Left ventricle myocardium superior (tissue), 1 donor: ENCODE data around the gene IRX6. TPM values are rescaled to one million over a fixed set of nuclear protein-coding genes. Genes with fewer than 3 reads are reported as not detected.

Experiments used
- ATAC-seq: fragments of 200-7000 bp; cut with Tn5 transposase; one replicate; pipeline ENCODE4 v1.9.1; 2020; ENCODE audit warnings: mild to moderate bottlenecking, moderate library complexity
- DNase-seq: peaks from one replicate; pipeline ENCODE4 v3.0.0-alpha.2; 2020
- intact Hi-C: fragments of 100-400 bp; cut with micrococcal nuclease; formaldehyde crosslinking; loops from one replicate; pipeline ENCODE4 v1.11.0; 2022
- long read RNA-seq: library from polyadenylated mRNA; unstranded; transcript quantifications from one replicate; pipeline ENCODE4 v2.0.0, GENCODE V29; 2021
- total RNA-seq: library from RNA; stranded (reverse); fragmentation: NEBNext Ultra II Directional; extraction: Animal tissue kit (Norgen Biotek cat#: 25700); gene quantifications from one replicate; pipeline ENCODE4 v1.2.1, GENCODE V29; 2021
- donor health status: DM: no; HTN: yes; CAD: no; lungs with severe emphysema.

The IRX6 gene
- not detected for total RNA-seq
- long read RNA-seq: 0 reads

- intact Hi-C loops: no loop called here
- DNase-seq: peak; percentile 77
- ATAC-seq: peak; percentile 85
Observed at GRCh38 chr16:55323637-55324271, at the start of gene IRX6. Gene IRX6, plus strand, starts transcription at chr16:55324203. Its CDS starts 889 bp downstream, at chr16:55325092.

GRCh38 chr16:55274391-55274790 lies 49.6 kb upstream of the IRX6 start:
- intact Hi-C loops: no loop called here
- ATAC-seq: no peak

DNA sequence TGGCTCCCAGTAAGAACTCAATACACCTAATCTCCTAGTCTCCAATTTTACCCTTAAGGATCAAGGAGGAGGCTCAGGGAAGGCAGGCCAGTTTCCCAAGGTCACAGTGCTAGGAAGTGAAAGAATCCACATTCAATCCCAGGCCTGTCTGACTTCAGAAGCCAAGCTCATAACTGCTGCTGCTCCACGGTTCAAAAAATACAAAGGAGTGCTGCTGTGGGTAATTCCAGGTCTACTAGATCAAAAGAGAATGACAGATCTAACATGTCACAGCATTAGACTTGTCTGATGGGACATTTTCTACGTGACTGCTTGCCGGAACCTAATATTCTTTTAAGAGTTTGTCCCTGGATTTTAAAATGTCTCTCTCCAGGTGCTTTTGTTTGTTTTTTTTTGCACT lies 48.8 kb upstream of the IRX6 start:
- intact Hi-C loops: no loop called here
- DNase-seq: no peak

More at GRCh38 chr16:55274391-55274790, 49.6 kb upstream of the IRX6 start:
- DNase-seq: no peak

DNA sequence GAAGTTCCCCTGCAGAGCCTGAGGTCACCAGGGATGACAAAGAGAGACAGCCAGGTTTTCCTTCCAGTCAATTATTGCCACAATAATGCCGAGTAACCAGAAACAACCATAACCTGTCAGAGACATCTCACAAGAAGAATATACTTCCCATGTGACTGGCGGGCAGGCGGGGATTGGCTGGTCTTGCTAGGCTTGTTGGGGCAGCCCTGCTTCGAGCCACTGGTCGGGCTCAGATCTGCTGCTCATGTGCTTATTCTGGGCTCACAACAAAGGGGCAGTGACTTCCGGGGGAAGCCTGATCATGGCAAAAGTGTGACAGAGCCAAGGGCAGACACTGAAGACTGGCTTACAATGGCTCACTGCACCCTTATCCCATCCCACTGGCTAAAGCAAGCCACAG lies 48.1 kb upstream of the IRX6 start:
- no peak for ATAC-seq
- intact Hi-C loops: no loop called here
- DNase-seq: no peak

More for the DNA sequence above, 48.8 kb upstream of the IRX6 start:
- ATAC-seq: no peak

- intact Hi-C loops: no loop called here
- ATAC-seq: no peak
Observed at GRCh38 chr16:55277536-55277935, 46.5 kb upstream of the IRX6 start.

GRCh38 chr16:55279598-55279997 lies 44.4 kb upstream of the IRX6 start:
- intact Hi-C loops: no loop called here
- DNase-seq (no peak), ATAC-seq (no peak)

More at GRCh38 chr16:55277536-55277935, 46.5 kb upstream of the IRX6 start:
- DNase-seq: no peak

DNA sequence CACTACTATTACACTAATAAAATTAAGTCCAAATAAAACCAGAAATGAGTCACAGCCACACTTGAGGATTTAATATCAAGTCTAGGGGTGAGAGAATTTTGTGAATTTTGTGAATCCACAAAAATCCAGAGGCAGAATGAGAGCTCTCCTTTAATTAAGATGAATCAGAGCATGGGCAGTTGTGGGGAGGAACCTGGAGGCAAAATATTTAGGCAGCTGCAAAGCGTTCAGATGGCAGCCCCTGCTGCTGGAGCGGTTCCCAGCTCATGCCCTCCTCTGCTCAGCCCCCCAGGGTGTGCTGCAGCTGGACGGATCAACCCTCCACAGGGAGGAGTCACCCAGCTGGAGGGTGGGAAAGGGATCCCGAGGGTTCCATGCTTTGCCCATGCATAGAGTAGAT lies 43.4 kb upstream of the IRX6 start:
- ATAC-seq (no peak), DNase-seq (no peak)
- intact Hi-C loops: no loop called here

- no peak for DNase-seq
- intact Hi-C loops: no loop called here
- no peak for ATAC-seq
Observed at GRCh38 chr16:55282441-55282840, 41.6 kb upstream of the IRX6 start.

DNA sequence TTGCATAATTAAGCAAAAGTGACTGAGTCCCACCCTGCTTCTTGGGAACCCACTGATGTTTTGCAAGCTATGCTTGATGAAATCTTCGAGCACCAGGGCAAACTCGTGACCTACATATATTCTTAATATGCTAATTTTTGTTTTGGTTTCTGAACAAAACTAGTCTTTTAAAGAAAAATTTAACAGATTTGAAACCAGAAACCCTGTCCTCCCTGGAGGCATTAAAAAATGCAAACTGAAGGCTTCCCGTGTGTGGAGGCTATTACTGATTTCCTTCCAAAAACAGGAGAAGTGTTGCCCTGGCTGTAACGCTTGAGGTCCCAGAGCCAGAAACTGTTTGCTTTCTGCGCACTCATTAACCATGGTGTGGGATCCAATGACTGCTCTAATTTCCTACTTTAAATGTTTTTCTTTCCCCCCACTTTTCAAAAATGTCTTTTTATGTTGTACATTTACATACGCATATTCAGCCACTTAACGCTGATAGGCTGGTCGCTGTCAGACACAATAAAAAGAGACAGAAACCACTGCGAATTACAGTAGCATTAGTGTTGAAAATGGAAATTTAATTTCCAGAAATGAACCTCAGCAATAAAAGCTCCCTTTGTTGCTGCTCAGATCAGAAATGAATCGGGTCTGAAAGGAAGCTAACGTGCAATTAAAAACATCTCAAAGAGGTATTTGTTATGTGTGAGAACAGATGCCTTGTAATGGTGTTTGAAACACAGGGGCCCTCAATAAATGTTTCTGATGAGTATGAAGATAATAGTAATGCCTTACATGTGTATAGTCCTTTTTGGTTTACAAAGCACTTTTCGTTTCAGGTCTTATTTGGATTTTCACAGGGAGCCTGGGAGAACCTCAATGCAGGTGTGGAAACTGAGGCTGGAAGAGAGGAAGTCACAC lies 39.9 kb upstream of the IRX6 start:
- ATAC-seq (no peak), DNase-seq (no peak)
- intact Hi-C loops: no loop called here

GRCh38 chr16:55284718-55285099 lies 39.3 kb upstream of the IRX6 start:
- intact Hi-C loops: no loop called here
- DNase-seq (no peak), ATAC-seq (no peak)

DNA sequence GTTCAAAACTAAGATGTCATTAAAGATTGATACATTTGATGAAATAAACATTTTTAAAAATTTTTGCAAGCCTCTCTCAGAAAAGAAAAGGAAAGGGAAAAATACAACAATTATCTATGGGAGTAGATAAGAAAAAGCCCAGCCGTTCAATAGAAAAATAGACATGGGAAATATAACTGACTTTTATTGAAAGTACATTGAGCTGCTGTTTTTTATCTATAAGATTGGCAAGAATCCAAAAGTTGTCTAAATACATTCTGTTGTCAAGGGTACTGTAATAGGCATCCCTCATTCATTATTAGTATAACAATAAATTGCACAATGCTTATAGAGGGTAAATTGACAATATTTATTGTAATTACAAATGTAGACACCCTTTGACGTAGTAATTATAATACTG lies 38.4 kb upstream of the IRX6 start:
- intact Hi-C loops: no loop called here
- DNase-seq (no peak), ATAC-seq (no peak)

DNA sequence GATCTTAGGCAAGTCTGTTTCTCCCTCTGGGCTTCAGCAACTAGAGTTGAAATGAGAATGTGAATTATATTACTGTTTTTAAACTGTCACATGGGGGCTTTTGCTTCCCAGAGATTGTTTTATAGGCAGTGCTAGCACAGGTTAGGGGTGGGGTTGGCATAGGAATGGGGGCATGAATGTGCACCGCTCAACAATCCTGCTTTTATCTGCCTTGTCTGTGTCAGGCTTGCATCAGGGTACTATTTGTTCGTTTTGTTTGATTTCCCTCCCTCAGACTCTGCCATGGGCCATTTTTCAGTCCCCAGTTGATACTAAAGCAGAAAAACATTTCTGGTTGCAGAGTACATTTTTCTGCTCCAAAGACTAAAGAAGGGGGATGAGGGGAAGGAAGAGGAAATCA lies 34.6 kb upstream of the IRX6 start:
- DNase-seq (no peak), ATAC-seq (no peak)
- intact Hi-C loops: no loop called here

DNA sequence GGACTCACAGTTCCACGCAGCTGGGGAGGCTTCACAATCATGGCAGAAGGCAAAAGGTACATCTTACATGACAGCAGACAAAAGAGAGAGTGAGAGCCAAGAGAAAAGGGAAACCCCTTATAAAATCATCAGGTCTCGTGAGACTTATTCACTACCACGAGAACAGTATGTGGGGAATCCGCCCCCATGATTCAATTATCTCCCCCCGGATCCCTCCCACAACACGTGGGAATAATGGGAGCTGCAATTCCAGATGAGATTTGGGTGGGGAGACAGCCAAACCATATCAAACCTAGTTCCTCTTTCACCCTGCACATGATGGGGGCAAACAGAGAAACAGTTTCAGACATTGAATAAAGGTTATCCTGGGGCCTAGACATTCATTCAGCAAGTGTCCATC lies 32.2 kb upstream of the IRX6 start:
- no peak for DNase-seq
- intact Hi-C loops: no loop called here

GRCh38 chr16:55292491-55292890 lies 31.5 kb upstream of the IRX6 start:
- intact Hi-C loops: no loop called here
- DNase-seq: no peak
- no peak for ATAC-seq

More for the DNA sequence above, 32.2 kb upstream of the IRX6 start:
- no peak for ATAC-seq

GRCh38 chr16:55294129-55294528 lies 29.9 kb upstream of the IRX6 start:
- DNase-seq (no peak), ATAC-seq (no peak)
- intact Hi-C loops: no loop called here

DNA sequence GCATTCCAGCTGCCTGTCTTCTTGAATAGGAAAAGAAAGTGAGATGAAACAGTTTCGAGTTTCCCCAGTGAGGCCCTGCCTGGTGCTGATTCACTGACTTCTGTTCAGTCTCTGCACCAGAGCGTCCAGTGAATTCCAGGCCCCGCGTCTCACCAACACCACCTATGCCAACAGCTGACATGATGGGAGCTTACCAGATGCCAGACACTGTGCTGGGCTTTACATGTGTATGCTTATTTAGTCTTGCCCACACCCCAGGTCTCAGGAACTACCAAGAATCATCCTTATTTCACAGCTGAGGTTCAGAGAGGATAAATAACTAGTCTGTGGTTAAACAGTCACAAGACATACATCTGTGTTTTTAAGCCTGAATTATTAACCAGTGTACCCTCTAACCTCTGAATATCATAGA lies 29.1 kb upstream of the IRX6 start:
- peak; percentile 92 for ATAC-seq
- intact Hi-C loops: no loop called here
- DNase-seq: peak; percentile 37

GRCh38 chr16:55297062-55297909 lies 26.7 kb upstream of the IRX6 start:
- intact Hi-C loops: no loop called here
- no peak for DNase-seq
- no peak for ATAC-seq

DNA sequence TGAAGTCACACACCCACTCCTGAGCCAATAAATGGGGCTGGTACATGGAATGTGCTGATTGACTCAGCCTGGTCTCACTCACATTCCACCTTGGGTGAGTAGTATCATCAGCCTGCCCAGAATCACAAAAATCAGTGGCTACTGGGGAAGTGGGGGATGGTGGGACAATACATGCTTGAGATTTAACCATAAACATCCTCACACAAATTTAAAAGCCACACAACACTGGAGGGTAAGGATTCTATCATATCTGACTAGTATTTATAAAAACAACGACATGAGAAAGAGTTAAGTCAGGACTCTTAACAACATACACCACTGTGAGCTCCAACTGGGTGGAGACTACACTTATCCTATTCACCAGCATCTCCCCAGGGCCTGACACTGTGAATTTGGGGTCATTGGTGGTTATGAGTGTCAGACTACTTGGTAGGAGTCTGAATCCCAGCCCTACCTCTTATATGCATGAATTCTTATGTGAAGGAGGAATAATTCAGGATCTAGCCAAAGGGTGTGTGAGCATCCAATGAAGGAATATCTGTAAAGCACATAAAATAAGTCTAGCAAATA lies 26.0 kb upstream of the IRX6 start:
- DNase-seq (no peak), ATAC-seq (no peak)
- intact Hi-C loops: no loop called here

DNA sequence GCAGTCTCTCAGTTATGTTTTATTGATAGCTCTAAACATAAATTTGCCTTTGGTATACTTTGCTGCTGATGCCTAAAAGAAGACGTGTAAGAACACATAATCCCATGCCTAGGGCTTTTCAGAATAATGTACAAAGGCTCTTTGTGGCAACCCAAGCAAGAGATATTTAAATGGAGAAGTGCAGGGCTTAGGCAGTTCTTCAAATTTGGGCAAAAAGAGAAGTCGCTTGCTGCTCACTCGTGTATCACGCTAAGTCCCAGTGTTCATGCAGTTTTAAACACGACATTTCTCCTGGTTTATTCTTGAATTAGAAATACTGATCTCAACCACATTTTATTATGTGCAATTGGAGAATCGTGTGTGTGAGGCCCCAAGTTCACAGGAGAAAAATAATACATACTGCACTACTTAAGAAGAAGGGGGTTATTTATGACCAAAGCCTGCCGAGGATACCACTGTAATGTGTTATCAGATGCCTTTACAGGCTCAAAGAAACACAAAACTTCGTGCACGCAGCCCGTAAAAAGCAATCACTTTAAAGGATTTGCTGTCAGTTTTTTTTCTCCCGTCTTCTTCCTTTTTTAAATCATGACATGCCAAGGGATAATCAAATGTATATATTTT lies 22.5 kb upstream of the IRX6 start:
- DNase-seq: no peak
- no peak for ATAC-seq

More for the DNA sequence above, 22.5 kb upstream of the IRX6 start:
- intact Hi-C loops: no loop called here
